Endometrium (tissue), 2 donors: ENCODE measurements around the gene MYBPHL.

Experiments used
- FAIRE-seq: peaks from 2 replicates; lab custom pipeline; 2012; peaks lifted over from hg19 to GRCh38; lab: Jason Lieb, UNC
- donor health status: control.
- donor health status: control.

MYBPHL gene

DNA sequence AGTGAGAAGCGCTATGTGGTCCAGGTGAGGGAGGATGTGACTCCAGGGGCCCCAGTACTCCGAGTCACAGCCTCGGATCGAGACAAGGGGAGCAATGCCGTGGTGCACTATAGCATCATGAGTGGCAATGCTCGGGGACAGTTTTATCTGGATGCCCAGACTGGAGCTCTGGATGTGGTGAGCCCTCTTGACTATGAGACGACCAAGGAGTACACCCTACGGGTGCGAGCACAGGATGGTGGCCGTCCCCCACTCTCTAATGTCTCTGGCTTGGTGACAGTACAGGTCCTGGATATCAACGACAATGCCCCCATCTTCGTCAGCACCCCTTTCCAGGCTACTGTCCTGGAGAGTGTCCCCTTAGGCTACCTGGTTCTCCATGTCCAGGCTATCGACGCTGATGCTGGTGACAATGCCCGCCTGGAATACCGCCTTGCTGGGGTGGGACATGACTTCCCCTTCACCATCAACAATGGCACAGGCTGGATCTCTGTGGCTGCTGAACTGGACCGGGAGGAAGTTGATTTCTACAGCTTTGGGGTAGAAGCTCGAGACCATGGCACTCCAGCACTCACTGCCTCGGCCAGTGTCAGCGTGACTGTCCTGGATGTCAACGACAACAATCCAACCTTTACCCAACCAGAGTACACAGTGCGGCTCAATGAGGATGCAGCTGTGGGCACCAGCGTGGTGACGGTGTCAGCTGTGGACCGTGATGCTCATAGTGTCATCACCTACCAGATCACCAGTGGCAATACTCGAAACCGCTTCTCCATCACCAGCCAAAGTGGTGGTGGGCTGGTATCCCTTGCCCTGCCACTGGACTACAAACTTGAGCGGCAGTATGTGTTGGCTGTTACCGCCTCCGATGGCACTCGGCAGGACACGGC lies 55.3 kb downstream of the MYBPHL start:
- FAIRE-seq: no peak

DNA sequence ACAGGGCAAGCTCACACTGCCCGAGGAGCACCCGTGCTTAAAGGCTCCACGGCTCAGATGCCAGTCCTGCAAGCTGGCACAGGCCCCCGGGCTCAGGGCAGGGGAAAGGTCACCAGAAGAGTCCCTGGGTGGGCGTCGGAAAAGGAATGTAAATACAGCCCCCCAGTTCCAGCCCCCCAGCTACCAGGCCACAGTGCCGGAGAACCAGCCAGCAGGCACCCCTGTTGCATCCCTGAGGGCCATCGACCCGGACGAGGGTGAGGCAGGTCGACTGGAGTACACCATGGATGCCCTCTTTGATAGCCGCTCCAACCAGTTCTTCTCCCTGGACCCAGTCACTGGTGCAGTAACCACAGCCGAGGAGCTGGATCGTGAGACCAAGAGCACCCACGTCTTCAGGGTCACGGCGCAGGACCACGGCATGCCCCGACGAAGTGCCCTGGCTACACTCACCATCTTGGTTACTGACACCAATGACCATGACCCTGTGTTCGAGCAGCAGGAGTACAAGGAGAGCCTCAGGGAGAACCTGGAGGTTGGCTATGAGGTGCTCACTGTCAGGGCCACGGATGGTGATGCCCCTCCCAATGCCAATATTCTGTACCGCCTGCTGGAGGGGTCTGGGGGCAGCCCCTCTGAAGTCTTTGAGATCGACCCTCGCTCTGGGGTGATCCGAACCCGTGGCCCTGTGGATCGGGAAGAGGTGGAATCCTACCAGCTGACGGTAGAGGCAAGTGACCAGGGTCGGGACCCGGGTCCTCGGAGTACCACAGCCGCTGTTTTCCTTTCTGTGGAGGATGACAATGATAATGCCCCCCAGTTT lies 56.1 kb downstream of the MYBPHL start:
- no peak for FAIRE-seq

DNA sequence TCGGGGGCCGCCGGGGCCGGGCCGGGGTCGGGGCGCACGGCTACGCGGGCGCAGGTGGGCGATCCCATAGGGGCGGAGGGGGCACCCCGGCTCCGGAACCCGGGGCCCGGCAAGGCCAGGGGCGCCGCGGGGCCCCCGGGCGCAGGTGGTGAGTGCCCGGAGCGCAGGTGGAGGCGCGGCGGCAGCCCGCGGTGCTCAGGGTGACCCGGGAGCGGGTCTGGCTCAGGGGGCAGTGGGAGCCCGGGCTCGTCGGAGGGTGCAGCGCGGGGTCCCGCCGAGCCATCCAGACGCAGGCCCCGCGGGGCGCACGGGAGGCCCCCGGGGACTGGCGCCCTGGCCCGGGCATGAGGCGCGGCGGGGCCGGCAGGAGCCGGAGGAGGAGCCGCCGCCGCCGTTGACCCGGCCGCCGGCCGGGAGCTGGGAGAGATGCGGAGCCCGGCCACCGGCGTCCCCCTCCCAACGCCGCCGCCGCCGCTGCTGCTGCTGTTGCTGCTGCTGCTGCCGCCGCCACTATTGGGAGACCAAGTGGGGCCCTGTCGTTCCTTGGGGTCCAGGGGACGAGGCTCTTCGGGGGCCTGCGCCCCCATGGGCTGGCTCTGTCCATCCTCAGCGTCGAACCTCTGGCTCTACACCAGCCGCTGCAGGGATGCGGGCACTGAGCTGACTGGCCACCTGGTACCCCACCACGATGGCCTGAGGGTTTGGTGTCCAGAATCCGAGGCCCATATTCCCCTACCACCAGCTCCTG lies 57.0 kb downstream of the MYBPHL start:
- no peak for FAIRE-seq

DNA sequence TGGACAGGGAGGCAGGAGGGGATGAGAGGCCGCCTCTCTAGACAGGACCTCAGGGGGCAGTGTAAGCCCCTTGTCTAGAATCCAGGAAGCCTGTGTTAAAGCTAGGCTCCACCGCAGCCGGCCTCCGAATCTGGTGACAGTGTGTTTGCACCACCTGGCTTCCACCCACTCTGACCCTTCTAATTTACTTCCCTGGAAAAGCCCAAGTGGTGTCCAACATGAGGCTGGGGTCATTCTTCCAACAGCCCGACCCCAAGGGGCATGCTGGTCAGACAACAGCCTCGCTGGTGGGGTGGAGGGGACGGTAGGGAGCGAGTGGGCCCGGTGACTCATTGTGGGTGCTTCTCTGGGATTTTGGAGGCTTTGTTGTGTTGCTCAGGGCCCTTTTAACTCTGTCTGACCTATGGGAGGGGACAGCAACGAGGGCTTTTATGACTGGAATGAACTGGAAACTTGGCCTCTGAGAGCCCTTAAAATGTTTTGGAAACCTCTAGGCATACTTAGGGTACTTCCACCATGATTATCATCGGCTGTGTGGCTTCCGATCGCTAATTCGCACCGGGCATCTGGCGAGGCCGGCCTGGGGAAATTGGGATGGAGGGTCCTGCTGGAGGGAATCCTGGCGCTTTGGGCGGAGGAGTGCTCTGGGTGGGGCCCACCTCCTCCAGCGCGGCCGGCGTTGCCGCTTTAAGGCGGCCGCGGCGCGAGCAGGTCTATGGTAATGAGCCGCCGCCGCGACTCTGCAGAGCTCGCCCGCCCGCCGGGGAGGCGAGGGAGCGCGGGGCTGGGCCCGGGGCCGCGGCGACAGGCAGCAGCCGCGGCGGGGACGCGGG lies 57.8 kb downstream of the MYBPHL start, which contains the start of gene CELSR2:
CELSR2 (plus strand) TSS at position 743 of the 833 bp plus-strand sequence. CDS start 541 bp downstream, outside the sequence.
- no peak for FAIRE-seq

DNA sequence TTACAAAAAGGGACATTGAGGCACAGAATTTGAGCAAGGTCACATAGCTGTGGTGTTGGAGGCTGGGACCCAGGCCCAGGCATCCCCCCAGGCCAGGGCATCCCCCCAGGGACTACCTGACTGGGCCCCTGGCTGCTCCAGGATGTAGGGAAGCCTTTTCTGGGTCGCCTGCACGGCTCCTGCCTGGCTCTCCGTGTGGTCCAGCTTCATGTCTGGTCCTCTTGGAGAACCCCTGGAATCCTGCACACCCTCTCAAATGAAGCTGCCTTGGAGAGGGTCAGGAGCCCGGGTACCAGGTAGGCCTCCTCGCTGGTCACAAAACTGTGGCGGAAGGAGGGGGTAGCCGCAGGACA lies 58.4 kb downstream of the MYBPHL start:
- no peak for FAIRE-seq

DNA sequence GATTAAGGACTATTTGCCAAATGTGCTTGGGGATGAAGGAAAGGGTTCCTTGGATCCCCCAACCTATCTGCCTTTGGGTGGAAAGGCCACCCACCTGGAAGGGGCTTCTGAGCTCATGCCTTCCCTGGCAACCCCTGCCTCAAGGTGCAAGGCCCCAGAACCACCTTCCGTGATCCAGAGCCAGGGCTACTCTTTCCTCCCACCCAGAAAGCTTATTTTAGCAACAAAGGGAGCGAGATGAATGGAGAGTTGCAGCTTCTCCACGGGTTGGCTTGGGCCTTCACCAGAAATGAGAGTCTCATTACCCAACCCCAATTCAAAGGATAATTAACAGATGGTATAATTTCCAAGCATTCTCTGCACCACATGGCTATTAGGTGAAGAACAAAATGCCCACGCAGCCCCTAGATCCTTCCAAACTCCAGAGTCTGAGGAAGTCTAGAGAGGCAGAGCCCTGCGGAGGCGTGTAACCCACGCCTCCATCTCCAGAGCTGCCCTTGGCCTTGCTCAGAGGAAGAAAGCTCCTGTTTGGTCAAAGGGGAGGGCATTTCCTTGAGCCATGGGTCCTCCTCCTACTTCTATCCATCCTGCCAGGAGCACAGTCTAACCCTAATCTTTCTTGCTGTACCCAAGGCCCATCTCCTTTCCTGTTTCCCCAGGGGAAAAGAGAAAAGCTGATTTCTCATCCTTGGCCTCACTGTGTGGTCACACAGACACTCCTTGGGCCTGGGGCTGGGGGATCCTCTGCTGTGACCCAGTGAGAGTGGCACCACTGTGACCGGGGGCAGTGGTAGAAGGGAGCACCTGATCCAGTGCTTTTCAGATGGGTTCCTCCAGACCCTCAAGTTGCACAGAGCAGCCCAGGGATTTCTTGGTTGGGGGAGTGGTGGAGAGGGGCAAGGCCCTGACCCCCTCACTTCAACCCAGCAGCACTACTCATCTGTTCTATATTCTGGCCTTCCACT lies 59.1 kb downstream of the MYBPHL start:
- no peak for FAIRE-seq

DNA sequence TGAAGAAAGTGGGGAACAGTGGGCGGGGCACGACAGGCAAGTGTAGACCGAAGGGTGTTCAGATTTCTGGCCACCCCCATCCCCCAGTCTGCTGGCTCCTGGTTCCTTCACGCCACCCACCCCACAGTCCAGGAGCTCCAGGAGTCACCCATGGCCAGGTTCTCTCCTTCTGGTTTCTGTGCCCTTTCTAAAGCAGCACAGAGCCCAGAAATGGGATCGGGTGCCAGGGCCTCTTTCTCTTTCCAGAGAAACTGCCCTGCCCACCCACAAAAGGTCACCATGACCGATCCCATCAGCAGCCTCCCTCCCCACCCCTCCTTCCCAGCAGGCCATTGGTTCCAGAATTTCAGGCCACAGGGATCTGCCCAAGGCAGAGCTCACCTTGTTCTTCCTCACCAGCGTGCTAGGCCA lies 60.7 kb downstream of the MYBPHL start:
- FAIRE-seq: no peak

DNA sequence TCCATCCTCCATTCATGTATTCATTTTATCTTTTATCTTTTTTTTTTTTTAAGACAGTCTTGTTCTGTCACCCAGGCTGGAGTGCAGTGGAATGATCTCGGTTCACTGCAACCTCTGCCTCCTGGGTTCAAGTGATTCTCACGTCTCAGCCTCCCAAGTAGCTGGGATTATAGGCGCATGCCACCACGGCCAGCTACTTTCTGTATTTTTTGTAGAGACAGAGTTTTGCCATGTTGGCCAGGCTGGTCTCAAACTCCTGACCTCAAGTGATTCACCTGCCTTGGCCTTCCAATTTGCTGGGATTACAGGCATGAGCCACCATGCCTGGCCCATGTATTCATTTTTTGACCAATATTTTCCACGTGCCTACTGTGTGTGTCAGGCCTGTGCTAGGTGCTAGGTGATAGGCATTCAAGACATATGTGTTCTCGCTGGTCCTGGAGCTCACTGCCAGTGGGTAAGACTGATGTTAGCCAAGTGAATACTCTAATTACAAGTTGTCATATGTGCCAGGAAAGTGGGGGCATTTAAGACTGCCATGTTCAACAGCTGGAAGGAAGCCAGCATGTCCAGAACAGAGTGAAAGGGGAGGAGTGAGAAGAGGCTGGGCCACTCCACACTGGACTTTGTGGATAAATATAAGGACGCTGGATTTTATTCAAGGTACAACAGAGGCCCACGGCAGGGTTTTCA lies 62.8 kb downstream of the MYBPHL start:
- FAIRE-seq: no peak

DNA sequence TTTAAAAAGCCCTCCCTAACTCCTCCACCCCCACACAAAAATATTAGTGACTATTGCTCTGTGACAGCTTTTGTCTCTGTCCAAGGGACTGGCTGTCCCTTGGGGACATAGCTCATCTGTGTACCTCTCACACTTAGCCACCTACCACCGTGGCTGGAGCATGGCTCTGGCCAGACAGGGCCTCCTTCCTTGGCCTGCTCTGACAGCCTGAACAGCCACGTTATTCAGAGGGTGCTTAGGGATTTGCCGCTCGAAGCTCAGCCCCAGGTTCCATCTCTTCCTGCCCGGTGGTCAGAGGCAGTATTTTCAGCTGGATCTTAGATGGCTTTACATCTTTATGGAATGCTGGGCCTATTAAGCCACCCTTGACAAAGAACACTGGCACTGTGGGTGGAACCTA lies 63.6 kb downstream of the MYBPHL start:
- no peak for FAIRE-seq

DNA sequence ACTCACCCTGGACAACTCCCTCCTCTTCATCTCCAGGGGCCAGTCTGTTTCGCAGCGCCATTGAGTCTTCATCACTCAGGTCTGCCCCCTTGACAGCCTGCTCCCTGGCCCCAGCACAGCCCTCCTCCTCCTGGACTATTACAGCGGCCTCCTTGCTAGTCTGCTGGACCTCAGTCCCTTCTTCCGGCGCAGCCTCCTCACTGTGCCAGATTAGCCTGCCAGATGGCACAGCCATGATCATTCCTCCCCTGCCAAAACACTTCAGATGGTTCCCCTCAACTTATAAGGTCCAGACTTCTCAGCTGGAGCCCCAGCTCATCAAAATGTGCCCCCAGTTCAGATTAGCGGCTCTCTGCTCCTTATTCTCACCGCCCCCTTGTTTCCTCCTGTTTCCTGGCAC lies 64.4 kb downstream of the MYBPHL start:
- FAIRE-seq: no peak
